Calu3 (cell line): ENCODE data around the gene CALHM2. TPM values are rescaled to one million over a fixed set of nuclear protein-coding genes. Genes with fewer than 3 reads are reported as not detected.

Experiments
- BruUV-seq: library from RNA; stranded (reverse); fragments of 400-500 nt; replicated peaks from 2 replicates; lab custom pipeline; 2021; lab: Mats Ljungman, UMichigan
- CTCF ChIA-PET: fragments of 300-600 bp; sonication (Branson Sonifier 250); formaldehyde crosslinking; loops from one replicate; lab custom pipeline; 2022; ENCODE audit warnings: antibody characterized with exemption; lab: Charles Lee
- DNase-seq: peaks from one replicate; pipeline ENCODE4 v3.0.0; 2022
- H3K27ac Mint-ChIP-seq: one replicate; pipeline ENCODE4 v1.8.0; 2022; ENCODE audit warnings: mixed read lengths; ENCODE audit not compliant: unreplicated experiment
- H3K27me3 Mint-ChIP-seq: one replicate; pipeline ENCODE4 v1.8.0; 2022; ENCODE audit warnings: mixed read lengths; ENCODE audit not compliant: unreplicated experiment
- H3K36me3 Mint-ChIP-seq: one replicate; pipeline ENCODE4 v1.8.0; 2022; ENCODE audit warnings: mild to moderate bottlenecking, moderate library complexity, mixed read lengths; ENCODE audit not compliant: insufficient read depth, unreplicated experiment
- H3K4me1 Mint-ChIP-seq: one replicate; pipeline ENCODE4 v1.8.0; 2022; ENCODE audit warnings: mild to moderate bottlenecking, low read depth, mixed read lengths; ENCODE audit not compliant: unreplicated experiment
- H3K4me3 Mint-ChIP-seq: one replicate; pipeline ENCODE4 v1.8.0; 2022; ENCODE audit warnings: mild to moderate bottlenecking, low read depth, moderate library complexity, mixed read lengths; ENCODE audit not compliant: unreplicated experiment
- H3K9me3 Mint-ChIP-seq: one replicate; pipeline ENCODE4 v1.8.0; 2022; ENCODE audit warnings: low read depth, mixed read lengths; ENCODE audit not compliant: unreplicated experiment
- CTCF ChIP-seq: fragments of 200-600 bp; IDR thresholded peaks from one replicate; pipeline ENCODE4 v1.8.0; 2022; ENCODE audit warnings: antibody characterized with exemption; ENCODE audit not compliant: unreplicated experiment
- intact Hi-C: fragments of 100-400 bp; cut with micrococcal nuclease; formaldehyde crosslinking; loops from one replicate; pipeline ENCODE4 v1.10.0; 2022; ENCODE audit not compliant: unreplicated experiment
- total RNA-seq: library from RNA; stranded (reverse); gene quantifications from 2 replicates; pipeline ENCODE4 v1.2.3, GENCODE V29; 2022

Gene CALHM2
- total RNA-seq, 1 experiment from 2014 or later: 0.45 TPM

DNA sequence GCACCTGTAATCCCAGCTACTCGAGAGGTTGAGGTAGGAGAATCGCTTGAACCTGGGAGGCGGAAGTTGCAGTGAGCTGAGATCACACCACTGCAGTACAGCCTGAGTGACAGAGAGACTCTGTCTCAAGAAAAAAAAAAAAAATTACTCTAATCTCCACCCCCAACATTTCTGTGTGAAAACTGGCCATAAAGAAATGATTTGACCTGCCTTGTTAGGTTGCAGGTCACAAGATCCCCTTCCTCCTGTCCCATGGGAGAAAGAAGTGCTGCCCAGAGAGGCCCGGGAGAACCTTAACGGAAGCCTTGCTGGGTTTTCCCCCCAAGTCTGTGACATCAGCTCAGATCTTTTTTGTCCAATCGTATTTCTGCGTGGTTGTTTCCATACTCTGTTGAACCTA, 15.2 kb upstream of the CALHM2 start:
- no peak overlapping the region for H3K27ac Mint-ChIP-seq
- H3K27me3 Mint-ChIP-seq: peaks cover 25% of the 10 kb centered on the region
- no peaks in the 10 kb centered on the region for H3K36me3 Mint-ChIP-seq
- H3K9me3 Mint-ChIP-seq: no peaks in the 10 kb centered on the region
- H3K4me1 Mint-ChIP-seq: no peaks in the 10 kb centered on the region
- no peak for TF ChIP-seq CTCF
- intact Hi-C loops: no loop called here
- no peak for DNase-seq
- BruUV-seq: no TSS peak
- CTCF ChIA-PET: no interaction called here
- no peak overlapping the region for H3K4me3 Mint-ChIP-seq

GRCh38 chr10:103466734-103467133, 14.6 kb upstream of the CALHM2 start:
- peaks cover 25% of the 10 kb centered on the region for H3K27me3 Mint-ChIP-seq
- TF ChIP-seq CTCF: no peak
- intact Hi-C loops: no loop called here
- H3K36me3 Mint-ChIP-seq: no peaks in the 10 kb centered on the region
- no TSS peak for BruUV-seq
- no peak overlapping the region for H3K27ac Mint-ChIP-seq
- H3K4me1 Mint-ChIP-seq: no peaks in the 10 kb centered on the region
- H3K4me3 Mint-ChIP-seq: no peak overlapping the region
- no peaks in the 10 kb centered on the region for H3K9me3 Mint-ChIP-seq
- DNase-seq: no peak
- CTCF ChIA-PET: no interaction called here

DNA sequence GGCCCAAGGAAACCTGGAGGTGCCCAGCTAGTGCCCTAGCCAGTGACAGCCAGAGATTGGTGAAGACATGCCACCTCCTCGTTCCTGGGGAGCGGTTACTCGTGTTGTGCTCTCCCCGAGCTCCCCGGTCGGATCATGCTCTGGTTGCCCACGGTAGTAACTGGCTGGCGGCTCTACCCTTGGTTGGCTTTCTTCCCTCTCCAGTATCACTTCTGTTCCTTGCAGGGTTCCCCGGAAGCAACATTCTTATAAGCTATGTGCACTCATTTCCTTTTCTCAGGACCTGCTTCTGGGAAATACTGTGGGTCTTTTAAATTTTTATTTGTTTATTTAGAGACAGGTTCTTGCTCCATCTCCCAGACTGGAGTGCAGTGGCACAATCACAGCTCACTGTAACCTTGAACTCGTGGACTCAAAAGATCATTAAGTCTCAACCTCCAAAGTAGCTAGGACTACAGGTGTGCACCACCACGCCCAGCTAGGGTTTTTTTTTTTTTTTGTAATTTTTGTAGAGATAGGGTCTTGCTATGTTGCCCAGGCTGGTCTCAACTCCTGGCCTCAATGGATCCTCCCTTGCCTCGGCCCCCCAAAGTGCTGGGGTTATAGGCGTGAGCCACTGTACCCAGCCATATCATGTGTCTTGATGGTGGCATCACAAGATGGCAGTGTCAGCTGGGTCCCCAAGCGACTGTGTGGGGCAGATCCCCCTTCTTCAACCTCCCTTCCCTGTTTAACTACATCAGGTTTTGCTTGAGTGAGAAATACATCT, 13.4 kb upstream of the CALHM2 start:
- BruUV-seq: no TSS peak
- CTCF ChIA-PET: interaction anchor here (0.5 kb wide), 1 partner anchor 28 kb away, joined by 4 read pairs; the partner anchor contains the start of gene NEURL1
- Mint-ChIP-seq H3K36me3 (no peaks in the 10 kb centered on the region), H3K4me3 (no peak overlapping the region), H3K4me1 (no peaks in the 10 kb centered on the region), H3K27me3 (peaks cover 20% of the 10 kb centered on the region), H3K27ac (no peak overlapping the region), H3K9me3 (no peaks in the 10 kb centered on the region)
- intact Hi-C loops: no loop called here
- no peak for DNase-seq
- no peak for TF ChIP-seq CTCF

DNA sequence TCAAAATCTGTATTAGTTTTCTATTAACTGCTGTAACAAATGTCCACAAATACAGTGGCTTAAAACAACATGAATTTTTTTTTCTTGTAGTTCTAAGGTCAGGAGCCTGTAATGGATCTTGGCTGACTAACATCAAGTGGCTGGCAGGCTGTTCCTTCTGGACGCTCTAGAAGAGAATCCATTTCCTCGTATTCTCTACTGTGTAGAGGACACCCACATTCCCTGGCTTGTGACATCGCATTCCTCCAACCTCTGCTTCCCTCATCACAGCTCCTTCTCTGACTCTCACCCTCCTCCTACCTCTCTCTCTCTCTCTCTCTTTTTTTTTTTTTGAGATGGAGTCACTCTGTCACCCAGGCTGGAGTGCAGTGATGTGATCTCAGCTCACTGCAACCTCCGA, 11.3 kb upstream of the CALHM2 start:
- CTCF ChIA-PET: no interaction called here
- Mint-ChIP-seq H3K27ac (no peak overlapping the region), H3K4me3 (no peak overlapping the region), H3K4me1 (no peaks in the 10 kb centered on the region), H3K36me3 (no peaks in the 10 kb centered on the region), H3K9me3 (no peaks in the 10 kb centered on the region), H3K27me3 (no peaks in the 10 kb centered on the region)
- DNase-seq: no peak
- intact Hi-C loops: no loop called here
- BruUV-seq: no TSS peak
- no peak for TF ChIP-seq CTCF
